HG03097 (cell line): Measurements from ENCODE around the gene FOXP1.
A peak's percentile ranks its signal among the peaks of the same experiment; 100 is the strongest.

Experiments
- ATAC-seq: cut with Tn5 transposase; IDR thresholded peaks from one replicate; pipeline ENCODE4 v1.9.1; 2021; ENCODE audit not compliant: unreplicated experiment, low FRiP score

Gene FOXP1

DNA sequence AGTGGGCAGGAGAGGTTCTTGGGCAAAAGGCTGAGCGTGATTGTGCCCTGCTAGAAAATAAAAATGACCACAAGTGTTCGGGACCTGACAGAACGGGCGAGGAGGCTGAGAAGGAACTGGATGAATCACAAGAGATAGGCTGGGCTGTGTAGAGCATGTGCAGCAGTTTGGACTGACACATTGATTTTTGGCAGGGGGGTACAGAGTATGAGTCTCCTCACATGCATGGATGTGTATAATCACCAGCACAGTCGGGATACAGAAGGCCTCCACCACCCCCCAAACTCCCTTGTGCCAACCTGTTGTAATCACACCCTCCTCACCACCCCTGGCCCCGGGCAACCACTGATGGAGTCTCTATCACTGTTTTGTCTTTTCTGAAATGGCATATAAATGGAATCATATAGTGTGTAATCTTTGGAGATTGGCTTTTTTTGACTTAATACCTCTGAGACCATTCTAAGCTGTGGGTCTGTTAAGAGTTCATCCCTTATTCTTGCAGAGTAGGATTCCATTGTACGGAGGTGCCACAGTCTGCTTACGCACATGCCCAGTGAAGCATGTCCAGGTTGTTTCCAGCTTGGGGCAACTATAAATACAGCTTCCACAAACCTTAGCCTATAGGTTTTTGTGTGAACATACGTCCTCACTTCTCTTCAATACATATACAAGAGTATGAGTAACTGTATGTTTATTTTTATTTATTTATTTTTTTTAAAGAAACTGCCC is 438.8 kb downstream of the FOXP1 start:
- no peak for ATAC-seq

DNA sequence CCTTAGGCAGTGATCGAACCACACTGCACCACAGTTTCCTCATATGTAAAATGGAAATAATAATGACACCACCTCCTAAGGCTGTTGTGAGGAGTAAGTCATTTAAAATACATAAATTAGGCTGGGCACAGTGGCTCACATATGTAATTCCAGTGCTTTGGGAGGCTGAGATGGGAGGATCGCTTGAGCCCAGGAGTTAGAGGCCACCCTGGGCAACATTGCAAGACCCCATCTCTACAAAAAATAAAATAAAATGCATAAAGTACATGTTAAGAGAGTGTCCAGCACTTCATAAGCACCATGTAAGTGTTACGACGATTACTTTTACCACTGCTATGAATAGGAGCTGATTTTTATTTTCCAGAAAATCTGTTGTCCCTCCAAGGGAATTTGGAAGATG is 440.0 kb downstream of the FOXP1 start:
- ATAC-seq = no peak

DNA sequence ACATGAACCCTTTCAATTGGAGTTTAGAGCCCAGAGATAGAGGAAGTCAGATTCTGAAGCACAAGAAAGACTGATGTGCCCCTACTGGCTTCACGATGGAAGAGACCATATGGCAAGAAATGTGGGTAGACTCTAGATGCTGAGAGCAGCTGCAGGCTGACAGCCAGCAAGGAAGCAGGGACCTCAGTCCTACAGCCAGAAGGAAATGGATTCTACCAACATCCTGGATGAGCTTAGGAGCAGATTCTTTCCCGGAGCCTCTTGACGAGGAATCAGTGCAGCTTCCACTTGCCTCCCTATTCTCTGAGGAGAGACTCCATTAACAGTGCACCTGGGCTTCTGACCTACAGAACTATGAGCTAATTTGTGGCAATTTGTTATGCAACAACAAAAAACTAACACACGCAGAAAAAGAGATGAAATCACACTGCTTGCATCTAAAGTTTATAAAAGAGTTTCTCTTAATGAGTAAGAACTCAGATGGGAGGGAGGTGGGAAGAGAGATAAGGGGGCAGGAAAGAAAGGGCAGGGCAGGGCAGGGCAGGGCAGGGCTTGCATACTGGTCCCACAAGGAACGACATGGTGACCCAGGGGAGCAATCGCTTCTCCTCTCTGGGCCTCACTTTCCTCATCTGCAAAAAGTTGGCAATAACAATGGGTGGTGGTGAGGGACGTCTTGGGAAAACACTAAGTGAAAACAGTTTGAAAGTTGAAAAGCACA is 440.9 kb downstream of the FOXP1 start:
- ATAC-seq = no peak

DNA sequence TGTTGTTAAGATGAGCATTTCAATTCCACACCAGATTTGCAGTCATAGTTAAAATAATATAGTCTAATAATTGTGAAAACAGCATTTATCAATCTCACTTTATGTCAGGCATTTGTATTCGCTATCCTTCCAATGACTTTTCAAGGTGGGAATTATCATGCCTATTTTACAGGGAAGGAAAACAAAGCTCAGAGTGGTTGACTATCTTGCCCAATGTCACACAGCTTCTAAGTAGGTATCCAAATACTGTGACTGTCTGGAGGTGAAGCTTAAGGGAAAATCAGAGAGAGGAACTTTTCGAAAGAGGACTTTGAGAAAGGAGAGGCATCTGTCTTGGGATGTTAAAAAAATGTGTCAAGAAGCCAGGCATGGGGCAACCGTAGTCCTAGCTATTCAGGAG is 443.1 kb downstream of the FOXP1 start:
- ATAC-seq = no peak

DNA sequence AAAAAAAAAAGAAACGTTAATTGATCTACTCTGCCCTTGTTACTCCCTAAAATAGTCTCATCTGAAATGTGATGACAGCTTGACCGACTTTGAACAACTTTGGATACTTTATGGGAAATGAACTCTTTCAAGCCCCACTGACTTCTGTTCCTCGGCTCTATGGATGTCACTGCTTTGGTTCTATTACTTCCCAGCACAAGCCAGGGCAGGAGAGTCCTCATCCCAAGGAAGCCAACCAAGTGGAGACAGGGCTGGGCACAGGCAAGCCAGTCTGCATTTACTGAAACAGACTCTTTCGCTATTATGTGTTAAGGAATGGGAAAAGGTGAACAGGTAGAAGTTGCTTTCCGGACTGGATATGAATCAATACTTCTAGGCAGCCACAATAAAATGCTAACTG is 444.0 kb downstream of the FOXP1 start:
- no peak for ATAC-seq

DNA sequence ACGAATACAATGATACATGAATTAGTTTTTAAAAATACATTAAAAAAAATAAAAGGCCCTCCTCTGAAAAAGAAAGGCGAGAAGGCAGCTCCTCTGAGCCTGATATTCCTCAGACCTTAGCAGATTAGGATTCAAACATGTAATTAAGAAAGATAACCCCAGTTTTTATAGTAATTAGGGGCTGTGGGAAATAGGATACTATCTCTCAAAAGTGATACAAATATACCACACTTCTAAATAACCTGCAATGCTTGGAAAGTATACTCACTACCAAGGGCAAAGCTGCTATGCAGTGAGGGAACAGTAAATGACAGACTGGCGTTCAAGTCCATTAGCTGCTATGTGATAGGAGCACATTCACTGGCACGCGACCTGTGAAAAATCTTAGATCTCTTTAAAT is 445.1 kb downstream of the FOXP1 start:
- no peak for ATAC-seq

DNA sequence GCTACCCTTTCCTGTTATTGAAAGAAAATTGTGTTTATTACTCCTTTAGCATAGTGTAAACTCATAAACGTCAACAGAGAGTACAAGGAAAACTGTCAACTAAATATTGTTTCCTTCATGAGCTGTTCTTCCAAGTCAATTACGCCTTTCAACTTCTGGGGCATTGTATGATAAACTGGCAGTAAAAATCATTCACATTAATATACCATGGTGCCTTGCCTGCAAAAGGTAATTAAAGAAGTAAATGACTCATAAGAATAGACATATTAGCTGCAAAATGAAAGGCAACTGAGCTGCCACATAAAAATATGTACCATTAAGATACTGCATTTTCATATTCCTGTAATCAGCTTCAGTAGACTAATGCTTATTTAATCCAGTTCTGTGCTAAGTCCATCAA is 447.3 kb downstream of the FOXP1 start:
- ATAC-seq = no peak

DNA sequence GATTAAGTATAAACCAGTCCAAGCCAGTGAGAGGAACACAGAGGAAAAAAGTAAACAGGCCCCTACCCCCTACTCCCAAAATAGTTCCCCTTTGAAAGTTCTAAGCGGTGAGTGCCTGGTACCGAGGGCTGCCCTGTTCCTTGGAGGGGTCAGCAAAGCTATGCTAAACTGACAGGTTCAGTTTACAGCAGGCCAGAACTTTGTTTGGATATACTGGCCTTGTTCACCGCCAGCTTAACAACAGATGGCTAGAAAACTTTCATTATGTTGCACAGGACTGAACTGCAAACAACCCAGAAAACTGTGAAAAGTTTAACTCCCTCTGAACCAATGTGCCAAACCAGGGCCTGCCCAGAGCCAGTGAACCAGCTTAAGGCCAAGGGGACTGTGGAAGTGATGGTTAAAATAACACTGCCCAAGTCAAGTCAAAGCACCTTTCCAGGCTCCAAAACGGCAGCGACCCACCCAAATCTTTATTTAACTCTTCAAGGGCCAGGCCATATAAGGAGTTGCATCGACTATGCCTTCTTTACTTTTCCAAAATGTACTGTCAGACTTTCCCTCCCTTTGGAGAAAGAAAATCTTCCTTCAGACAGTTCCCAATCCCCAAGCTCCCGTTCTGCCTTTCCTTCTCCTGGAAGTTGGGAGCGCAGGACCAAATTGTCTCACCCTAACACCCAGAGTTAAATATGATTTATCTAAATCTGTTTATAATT is 448.0 kb downstream of the FOXP1 start:
- ATAC-seq = no peak

DNA sequence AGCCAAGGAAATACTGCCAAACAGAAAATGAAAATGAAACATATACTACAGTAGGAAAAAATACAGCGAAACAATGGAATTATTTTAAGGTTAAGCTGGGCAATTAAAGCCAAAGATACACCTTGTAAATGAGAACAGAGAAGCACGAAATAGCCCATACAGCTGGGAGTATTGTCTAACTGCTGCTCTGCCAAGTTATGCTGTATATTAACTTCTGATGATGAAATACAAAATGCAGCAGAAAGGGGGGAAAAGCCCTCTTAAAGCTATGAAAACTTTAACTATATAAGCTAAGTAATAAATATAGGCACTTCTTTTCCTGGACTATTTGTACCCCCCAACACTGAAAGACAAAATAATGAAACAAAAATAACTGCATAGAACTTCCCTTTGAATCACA is 449.0 kb downstream of the FOXP1 start:
- no peak for ATAC-seq

DNA sequence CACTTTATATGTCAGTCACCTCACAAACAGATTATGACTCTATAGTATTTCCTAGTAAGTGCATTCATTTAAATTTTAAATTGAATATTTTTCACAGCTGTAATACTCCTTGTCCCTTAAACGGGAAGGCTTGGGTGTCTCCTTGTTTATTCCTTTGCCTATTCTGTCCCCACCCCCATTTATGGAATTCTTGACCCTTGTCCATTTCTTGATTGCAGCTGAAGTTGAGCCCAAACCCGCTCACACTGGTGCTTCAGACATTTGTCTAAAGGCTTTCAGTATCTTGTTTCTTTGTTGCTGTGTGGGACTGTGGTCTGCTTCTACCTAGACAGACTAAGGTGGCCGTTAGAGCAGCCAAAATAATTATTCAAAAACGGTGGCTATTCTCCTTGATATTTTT is 449.7 kb downstream of the FOXP1 start:
- ATAC-seq = no peak

DNA sequence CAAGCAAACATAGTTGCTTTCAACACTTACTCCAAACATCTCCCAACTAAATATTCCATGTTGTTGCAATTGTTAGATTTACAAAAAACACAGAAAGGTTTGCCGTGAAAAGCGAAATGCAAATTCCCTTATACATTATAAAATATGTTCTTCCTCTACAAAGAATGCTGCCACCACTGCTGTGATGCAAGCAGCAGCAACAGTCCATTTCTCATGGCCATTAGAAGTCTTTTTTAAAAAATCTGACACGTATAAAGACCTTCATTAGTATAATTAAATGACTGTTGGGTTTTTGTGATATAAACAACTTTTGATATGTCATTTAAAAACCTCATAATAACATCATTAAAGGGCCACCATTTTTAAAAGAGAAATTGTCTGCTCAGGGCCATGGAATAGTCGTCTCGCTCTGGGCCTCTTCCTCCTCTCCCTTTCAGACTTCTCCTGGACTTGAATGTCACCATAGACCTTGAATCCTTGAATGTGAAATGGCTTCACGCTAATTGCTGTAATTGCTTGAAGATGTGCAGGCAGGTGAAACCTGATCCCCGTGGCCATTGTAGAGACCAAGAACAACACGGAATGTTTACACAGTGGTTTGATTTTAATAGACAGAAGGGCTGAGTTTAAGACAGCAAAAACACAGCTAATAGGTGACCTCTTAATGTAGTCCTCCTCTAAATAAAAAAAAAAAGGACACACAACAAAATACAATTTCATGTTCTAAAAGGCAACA is 450.4 kb downstream of the FOXP1 start:
- no peak for ATAC-seq

DNA sequence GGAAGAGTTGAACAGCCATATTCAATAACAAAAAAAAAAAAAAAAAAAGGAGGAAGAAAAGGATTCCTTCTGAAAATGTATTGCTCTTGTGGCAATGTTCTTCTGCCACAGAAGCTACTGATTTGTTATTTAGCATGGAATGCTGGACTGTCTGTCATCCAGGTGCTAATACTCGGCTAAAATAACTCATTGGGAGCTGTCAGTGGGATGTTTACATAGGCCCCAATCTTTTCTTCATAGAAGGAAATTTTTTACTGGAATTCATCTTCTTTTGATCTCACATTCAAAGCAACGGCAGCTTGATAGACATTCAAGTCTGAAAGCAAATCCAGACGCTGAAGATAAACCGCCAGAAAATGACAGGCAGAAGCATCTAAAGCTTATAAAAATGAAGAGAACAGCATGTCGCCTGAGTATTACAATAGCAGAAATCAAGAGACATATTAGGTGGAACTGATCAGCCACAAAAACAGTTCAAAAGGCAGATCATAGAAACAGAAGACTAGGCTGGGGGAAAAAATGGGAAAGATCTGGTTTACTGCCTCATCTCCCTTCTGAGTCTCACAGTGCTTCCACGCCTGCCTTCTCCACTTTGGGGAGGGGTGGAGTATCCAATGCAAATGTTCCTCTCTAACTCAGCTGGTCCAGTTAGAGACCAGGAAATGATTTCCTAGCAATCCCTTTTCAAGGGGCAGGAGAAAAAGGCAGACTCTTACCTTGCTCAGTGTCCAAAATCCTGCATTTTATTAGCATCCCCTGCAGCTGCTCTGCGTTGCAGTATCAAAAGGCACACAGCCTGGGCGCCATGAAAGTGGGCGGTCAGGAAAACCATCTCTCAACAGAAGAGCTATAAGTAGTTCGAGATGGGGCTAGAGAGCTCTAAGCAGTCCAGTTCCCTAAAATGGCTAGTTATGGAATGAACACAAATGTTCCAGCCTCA is 451.9 kb downstream of the FOXP1 start:
- no peak for ATAC-seq

DNA sequence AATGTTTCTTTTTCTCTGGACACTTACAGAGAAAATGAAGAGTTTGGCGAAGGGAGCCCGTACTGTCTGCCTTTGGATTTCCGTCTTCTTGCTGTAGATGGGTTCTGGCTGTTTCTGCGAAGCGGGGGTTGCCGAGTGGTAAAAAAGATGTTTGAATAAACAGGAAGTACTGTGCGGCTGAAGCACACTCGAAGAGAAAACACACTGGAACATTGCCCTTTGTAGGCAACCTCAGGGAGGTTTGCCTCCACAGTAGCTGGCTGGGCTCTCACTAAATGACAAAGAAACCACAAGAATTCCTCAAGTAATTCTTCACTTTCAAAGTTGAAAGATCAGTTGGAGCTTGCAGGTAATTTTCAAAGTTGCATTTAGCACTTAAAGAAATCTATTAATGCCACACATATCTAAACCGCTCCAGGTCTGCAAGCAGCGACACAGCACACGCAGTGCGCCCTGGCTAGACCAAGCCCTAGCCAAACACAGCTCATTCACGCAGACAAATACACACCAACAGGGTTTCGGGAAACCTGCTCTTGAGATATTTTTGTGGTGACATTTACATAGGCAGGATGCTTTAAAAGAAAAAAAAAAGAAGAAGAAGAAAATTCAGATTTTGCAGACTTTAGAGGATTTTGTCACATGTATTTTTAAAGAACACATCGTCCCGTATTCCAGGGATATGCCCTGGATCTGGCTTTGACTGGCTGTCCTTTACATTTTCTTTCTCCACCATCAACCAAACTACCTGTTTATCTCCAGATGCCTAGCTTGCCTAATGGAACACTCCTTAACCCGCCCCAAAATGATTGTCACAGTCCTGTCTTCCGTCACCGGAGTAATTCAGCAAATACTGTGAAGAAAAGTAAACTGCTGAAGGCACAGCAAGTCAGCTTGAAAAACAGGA is 452.8 kb downstream of the FOXP1 start:
- ATAC-seq = peak; percentile 51

DNA sequence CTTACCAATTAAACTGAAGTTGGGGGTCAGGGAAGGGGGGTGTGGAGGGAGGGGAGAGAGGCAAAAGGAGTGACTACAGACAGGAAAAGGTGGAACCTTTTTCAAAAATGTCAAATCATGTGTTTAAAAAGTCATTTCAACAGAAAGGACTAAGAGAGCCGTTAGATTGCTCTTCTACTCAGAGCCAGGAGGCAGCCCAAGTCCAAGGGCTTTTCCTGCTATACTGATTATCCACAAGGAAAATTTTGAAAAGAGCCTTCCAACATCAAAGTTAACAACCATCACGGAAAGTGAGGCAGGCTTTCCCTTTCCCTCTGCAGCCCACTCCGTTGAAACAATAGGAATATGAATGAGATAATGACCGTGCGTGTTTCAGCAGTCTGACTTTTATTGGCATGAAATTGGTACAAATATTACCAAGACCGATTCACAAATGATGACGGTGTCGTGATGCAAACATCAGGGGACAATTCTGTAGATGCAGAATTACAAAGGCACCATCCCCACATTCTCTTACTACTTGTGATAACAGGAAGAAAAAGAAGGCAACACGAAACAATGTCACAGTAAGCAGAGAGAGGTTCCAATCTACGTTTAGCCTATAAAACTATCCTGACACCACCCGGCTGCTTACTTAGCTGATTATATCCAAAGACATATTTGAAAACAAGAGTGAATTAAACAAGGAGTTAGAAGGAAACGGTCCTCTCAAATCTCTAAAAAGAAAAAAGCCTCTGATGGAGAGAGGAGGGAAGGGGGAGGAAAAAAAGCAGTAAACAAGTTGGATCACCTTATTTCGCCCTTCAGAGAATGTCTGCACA is 453.7 kb downstream of the FOXP1 start:
- ATAC-seq = no peak

DNA sequence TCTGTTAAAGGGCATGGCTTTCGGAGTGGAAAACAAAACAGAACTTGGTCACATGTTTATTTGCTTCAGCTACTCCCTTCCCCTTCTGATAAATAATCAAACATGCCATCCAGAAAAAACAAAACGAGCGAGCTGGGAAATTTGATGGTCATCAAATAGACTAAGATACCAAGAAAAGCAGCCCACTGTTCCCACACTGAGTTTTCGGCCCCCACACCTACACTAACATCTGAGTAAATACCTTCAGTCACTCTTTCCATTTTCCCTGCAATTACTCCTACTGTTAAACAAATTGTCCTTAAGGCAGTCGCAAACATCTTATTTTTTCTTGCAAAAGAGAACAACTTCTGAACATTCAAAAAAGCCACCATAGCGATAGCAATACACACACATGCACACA is 454.6 kb downstream of the FOXP1 start:
- no peak for ATAC-seq

DNA sequence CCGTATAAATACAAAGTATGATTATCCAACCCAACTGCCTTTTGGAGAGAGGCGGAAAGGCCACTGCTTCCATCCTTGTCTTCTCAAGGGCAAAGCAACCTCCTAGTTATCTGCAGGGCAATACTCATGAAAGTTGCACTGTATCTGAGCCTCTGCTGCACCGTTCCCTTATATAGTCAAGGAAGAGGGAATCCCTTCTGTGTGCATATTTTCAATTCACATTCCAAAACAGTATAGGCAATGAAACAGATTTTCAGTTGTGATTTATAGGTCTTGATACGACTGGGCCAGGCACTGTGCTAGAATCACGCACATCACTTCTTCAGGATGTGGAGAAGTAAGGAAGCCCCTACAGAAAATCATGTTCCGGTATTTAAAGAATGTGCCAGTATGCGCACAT is 455.7 kb downstream of the FOXP1 start:
- ATAC-seq = no peak

DNA sequence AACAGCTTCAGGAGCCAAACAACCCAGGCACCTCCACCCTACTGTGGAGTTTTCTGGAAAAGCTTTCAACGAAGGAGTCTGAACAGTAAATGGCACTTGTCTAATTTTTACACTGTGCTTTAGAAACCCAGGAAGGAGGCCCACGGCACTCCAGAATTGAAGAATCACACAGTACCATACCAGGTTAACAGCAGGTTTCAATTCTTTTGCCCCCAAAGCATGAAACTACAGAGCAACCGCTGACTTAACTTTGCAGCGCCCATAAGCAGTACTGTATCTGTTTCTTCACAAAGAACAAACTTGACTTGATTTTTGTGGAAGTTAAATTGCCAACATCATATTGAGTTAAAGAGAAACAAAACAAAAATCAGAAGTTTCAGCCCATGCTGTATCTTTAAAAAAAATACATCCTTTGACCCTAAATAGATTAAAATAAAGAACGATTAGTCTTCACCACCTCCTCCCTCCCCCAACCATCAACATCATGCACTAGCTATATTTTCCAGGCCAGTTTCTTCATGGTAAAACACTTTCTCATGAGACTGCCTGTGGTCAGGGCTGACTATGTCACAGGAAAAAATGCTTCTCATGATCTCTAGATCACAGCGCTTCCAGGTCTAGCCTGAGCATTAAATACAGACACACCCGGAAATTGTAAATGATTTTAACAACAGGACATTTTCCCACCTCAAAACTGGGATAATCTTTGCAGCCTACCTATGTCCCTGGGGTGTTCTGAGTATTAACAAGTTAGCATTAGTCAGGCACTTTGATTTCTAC is 456.3 kb downstream of the FOXP1 start:
- no peak for ATAC-seq
